Mesodermal cell (in vitro differentiated cells): ENCODE results near the gene UHRF1.

Experiments used
- H3K27ac ChIP-seq: 2 replicates; pipeline ENCODE4 v1.7.0; 2013; ENCODE audit warnings: mild to moderate bottlenecking, low read depth, low read length, moderate library complexity; ENCODE audit not compliant: severe bottlenecking
- H3K36me3 ChIP-seq: 2 replicates; pipeline ENCODE4 v1.7.1; 2013; ENCODE audit warnings: mild to moderate bottlenecking, low read length, moderate library complexity; ENCODE audit not compliant: control insufficient read depth, insufficient read depth
- H3K4me1 ChIP-seq: one replicate; pipeline ENCODE4 v1.7.1; 2013; ENCODE audit warnings: mild to moderate bottlenecking, low read length; ENCODE audit not compliant: insufficient read depth, control insufficient read depth, poor library complexity, severe bottlenecking
- H3K4me3 ChIP-seq: 2 replicates; pipeline ENCODE4 v1.7.0; 2013; ENCODE audit warnings: low read length, control low read depth, mild to moderate bottlenecking; ENCODE audit not compliant: insufficient read depth, poor library complexity, severe bottlenecking; ENCODE audit errors: extremely low read depth
- H3K9me3 ChIP-seq: 2 replicates; pipeline ENCODE4 v1.7.1; 2013; ENCODE audit warnings: mild to moderate bottlenecking, low read length, moderate library complexity; ENCODE audit not compliant: control insufficient read depth
- WGBS, 2 experiments: methylation state at CpG; one replicate each; pipeline ENCODE4 v1.1.5; 2013; ENCODE audit warnings: missing lambda C conversion rate in 2 of 2; ENCODE audit not compliant: insufficient coverage in 2 of 2; 5-methylcytosine and 5-hydroxymethylcytosine counted together

The UHRF1 gene

DNA sequence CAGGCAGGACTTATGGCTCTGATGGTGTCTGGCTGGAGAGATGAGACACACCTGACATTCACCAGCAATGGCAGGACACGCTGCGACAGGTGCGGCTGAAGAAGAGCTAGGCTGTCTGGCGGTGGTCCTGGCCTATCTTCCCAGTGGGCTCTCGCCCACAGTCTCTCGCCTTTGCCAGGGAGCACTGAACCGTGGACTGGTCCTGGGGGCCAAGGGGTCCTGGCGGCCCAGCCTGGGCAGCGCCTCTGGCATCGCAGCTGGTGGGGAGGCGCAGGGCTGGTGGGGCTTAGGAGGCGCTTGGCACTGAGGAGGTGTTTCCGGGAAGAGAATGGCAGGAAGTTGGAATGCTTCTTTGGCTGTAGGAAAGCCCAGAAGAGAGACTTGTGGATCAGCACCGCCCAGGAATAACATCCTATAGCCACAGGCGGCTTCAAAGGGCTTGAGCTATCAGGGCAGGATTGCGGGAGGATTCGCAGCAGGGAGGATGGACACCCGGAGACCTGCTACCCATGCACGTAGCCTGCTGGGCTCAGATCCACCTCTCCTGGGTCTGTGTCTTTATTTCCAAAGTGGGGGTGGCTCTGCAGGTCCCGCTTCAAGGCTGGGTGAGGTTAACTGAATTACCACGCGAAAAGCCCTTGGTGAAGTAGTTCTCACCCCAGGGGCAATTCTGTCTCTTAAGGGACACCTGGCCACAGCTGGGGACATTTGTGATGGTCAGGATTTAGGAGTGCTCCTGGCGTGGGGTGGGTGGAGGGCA lies 74.2 kb downstream of the UHRF1 start:
- WGBS, 2 experiments: 90 to 92% methylated on average over 22 to 23 of the region's 23 CpGs

GRCh38 chr19:4984106-4984380 lies 74.7 kb downstream of the UHRF1 start:
- Histone ChIP-seq H3K4me3 (no peak overlapping the region), H3K9me3 (no peaks in the 10 kb centered on the region), H3K36me3 (peaks cover 6% of the 10 kb centered on the region), H3K27ac (no peak overlapping the region), H3K4me1 (peaks cover 47% of the 10 kb centered on the region)
- 93 to 95% methylated on average over 6 to 7 of the region's 7 CpGs for WGBS, 2 experiments

More for the DNA sequence above, 74.2 kb downstream of the UHRF1 start:
- Histone ChIP-seq H3K36me3 (peaks cover 11% of the 10 kb centered on the region), H3K4me1 (peaks cover 50% of the 10 kb centered on the region), H3K4me3 (no peak overlapping the region), H3K27ac (no peak overlapping the region), H3K9me3 (no peaks in the 10 kb centered on the region)

GRCh38 chr19:4984438-4984990 lies 75.2 kb downstream of the UHRF1 start:
- peaks cover 42% of the 10 kb centered on the region for H3K4me1 ChIP-seq
- H3K36me3 ChIP-seq: peaks cover 6% of the 10 kb centered on the region
- no peaks in the 10 kb centered on the region for H3K9me3 ChIP-seq
- no peak overlapping the region for H3K4me3 ChIP-seq
- no peak overlapping the region for H3K27ac ChIP-seq
- 88 to 92% methylated on average over 8 to 17 of the region's 18 CpGs for WGBS, 2 experiments

- H3K4me3 ChIP-seq: no peak overlapping the region
- H3K27ac ChIP-seq: peak overlapping the region; percentile 64
- peaks cover 38% of the 10 kb centered on the region for H3K4me1 ChIP-seq
- H3K9me3 ChIP-seq: no peaks in the 10 kb centered on the region
- H3K36me3 ChIP-seq: peaks cover 6% of the 10 kb centered on the region
- WGBS, 2 experiments: 92 to 93% methylated on average over 21 of the region's 22 CpGs
Observed at GRCh38 chr19:4985551-4985991, 76.3 kb downstream of the UHRF1 start.

DNA sequence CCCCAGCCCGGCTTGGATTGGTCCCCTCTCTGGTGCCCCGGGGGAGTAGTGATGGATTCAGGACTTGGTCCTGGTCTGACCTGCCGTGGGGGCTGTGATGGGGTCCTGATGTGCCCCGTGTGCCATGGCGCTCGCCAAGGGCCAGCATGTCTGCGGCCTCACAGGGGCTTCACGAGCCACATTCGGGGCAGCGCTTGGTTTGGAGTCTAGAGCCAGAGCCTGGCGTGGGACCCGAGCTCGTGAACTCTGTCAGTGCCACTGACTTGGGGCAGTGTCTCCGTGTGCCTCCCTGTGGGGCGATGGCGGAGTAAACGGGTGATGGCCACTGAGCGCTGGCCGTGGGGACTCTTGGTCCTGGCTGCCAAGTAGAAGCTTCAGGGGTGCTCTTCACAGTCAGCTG lies 76.8 kb downstream of the UHRF1 start:
- peaks cover 5% of the 10 kb centered on the region for H3K36me3 ChIP-seq
- WGBS, 2 experiments: 90 to 91% methylated on average over 16 to 19 of the region's 19 CpGs
- H3K27ac ChIP-seq: peak overlapping the region; percentile 64
- no peak overlapping the region for H3K4me3 ChIP-seq
- peaks cover 38% of the 10 kb centered on the region for H3K4me1 ChIP-seq
- H3K9me3 ChIP-seq: no peaks in the 10 kb centered on the region

- H3K4me1 ChIP-seq: peaks cover 39% of the 10 kb centered on the region
- H3K27ac ChIP-seq: peak overlapping the region; percentile 16
- H3K36me3 ChIP-seq: peaks cover 4% of the 10 kb centered on the region
- H3K9me3 ChIP-seq: no peaks in the 10 kb centered on the region
- H3K4me3 ChIP-seq: no peak overlapping the region
- 86 to 88% methylated on average over 19 of the region's 19 CpGs for WGBS, 2 experiments
Observed at GRCh38 chr19:4986471-4986891, 77.2 kb downstream of the UHRF1 start.

GRCh38 chr19:4987256-4987655 lies 78.0 kb downstream of the UHRF1 start:
- 67 to 73% methylated on average over 7 to 10 of the region's 11 CpGs for WGBS, 2 experiments
- Histone ChIP-seq H3K4me3 (no peak overlapping the region), H3K27ac (peak overlapping the region; percentile 93), H3K4me1 (peaks cover 46% of the 10 kb centered on the region), H3K9me3 (no peaks in the 10 kb centered on the region), H3K36me3 (peaks cover 5% of the 10 kb centered on the region)

DNA sequence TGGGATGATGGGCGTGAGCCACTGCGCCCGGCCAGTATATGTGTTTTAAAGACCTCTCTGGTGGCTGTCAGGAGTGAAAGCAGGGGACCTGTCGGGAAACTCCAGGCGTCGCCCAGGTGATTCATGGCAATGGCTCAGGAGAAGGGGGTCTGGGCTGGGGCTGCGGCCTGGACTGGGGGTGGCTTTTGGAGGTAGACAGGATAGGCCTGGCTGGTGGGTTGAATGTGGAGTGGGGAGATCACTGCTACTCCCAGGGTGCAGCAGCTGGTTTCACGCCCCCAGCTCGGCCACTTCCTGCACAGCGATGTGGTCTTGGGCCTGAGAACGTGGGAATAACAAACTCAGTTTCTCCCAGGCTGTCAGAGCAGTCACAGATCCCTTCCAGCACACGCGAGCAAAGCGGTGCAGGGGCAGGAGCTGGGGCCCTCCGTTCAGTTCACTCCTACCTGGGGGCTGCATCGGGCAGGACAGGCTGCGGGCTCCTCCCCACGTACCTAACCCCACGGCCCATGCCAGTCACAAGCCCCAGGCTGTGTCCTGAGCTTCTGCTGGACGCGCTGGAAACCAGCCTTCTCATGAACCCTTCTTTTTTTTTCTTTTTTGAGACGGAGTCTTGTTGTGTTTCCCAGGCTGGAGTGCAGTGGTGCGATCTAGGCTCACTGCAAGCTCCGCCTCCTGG lies 78.5 kb downstream of the UHRF1 start:
- 86 to 89% methylated on average over 19 to 21 of the region's 24 CpGs for WGBS, 2 experiments
- H3K27ac ChIP-seq: peak overlapping the region; percentile 93
- H3K9me3 ChIP-seq: no peaks in the 10 kb centered on the region
- peaks cover 7% of the 10 kb centered on the region for H3K36me3 ChIP-seq
- peaks cover 46% of the 10 kb centered on the region for H3K4me1 ChIP-seq
- no peak overlapping the region for H3K4me3 ChIP-seq

DNA sequence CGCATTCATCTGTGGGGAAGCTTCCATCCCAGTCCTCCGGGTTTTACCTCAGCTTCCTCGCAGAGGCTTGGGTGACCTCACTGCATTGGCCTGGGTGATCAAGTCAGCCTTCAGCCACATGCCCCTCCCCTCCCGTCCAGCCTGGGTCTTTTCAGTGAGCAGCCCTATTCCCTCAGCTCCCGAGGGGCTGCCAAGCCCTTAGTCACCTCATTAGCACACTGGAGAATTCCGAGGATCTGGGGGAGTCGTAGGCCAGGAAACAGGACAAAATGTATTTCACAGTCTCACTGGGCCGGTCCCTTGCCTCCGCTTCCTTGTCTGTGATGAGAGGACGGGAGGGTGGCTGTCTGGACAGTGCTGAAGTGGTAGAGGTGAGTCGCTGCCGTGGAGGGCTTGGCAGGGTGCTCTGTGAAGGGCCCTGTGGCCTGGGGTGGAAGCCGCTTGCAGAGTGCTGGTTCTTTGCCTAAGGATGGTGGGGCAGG lies 79.5 kb downstream of the UHRF1 start:
- Histone ChIP-seq H3K36me3 (peaks cover 17% of the 10 kb centered on the region), H3K4me3 (no peak overlapping the region), H3K9me3 (no peaks in the 10 kb centered on the region), H3K27ac (peak overlapping the region; percentile 93), H3K4me1 (peaks cover 42% of the 10 kb centered on the region)
- WGBS, 2 experiments: 45 to 57% methylated on average over 8 to 10 of the region's 13 CpGs

DNA sequence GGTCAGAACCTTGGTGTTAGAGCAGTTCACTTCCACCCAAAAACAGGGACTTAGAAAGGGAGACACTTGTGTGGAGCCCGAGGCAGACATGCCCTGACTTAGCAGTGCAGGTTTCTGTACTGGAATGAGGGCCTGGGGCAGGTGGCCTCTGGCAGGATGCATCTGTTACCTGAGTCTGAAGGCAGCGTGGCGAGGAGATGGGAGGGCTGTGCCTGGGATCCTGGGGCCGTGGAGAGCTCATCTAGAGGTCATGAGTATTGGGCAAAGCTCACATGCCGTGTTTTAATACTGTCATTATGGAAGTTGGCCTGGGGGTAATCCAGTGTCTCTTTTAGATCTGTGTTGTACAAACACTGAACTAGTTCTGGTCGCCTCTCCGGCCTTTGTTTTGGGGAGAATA lies 81.0 kb downstream of the UHRF1 start:
- H3K9me3 ChIP-seq: no peaks in the 10 kb centered on the region
- H3K4me3 ChIP-seq: no peak overlapping the region
- WGBS, 2 experiments: 92 to 95% methylated on average over 7 of the region's 7 CpGs
- no peak overlapping the region for H3K27ac ChIP-seq
- peaks cover 20% of the 10 kb centered on the region for H3K36me3 ChIP-seq
- peaks cover 42% of the 10 kb centered on the region for H3K4me1 ChIP-seq
